GM12864 (cell line): ENCODE results near the gene APOD.

Experiments used
- DNase-seq: peaks from one replicate; pipeline ENCODE4 v3.0.0-alpha.2; 2011; ENCODE audit warnings: low read depth
- H3K4me3 ChIP-seq: 2 replicates; pipeline ENCODE4 v1.5.1; 2011; ENCODE audit warnings: mild to moderate bottlenecking, low read depth, low read length, control low read depth
- CTCF ChIP-seq: IDR thresholded peaks from 2 replicates; pipeline ENCODE4 v1.5.1; 2011; ENCODE audit warnings: low read depth, mild to moderate bottlenecking, moderate library complexity, low read length, control low read depth, inconsistent platforms; ENCODE audit errors: missing control alignments

The APOD gene

GRCh38 chr3:195551381-195551978 is 32.3 kb downstream of the APOD start:
- no peak for DNase-seq
- no peak overlapping the region for H3K4me3 ChIP-seq
- no peak for TF ChIP-seq CTCF

GRCh38 chr3:195550723-195551122 is 33.0 kb downstream of the APOD start:
- DNase-seq, result no peak
- TF ChIP-seq CTCF, result no peak
- H3K4me3 ChIP-seq, result no peak overlapping the region

GRCh38 chr3:195549931-195550519 is 33.7 kb downstream of the APOD start:
- no peak overlapping the region for H3K4me3 ChIP-seq
- no peak for DNase-seq
- TF ChIP-seq CTCF, result no peak

GRCh38 chr3:195548987-195549386 is 34.8 kb downstream of the APOD start:
- TF ChIP-seq CTCF, result no peak
- no peak for DNase-seq
- no peak overlapping the region for H3K4me3 ChIP-seq

GRCh38 chr3:195548501-195548900 is 35.2 kb downstream of the APOD start:
- DNase-seq, result no peak
- no peak for TF ChIP-seq CTCF
- H3K4me3 ChIP-seq, result no peak overlapping the region

- no peak for DNase-seq
- TF ChIP-seq CTCF, result no peak
- no peak overlapping the region for H3K4me3 ChIP-seq
Observed at GRCh38 chr3:195548006-195548405, 35.7 kb downstream of the APOD start.

GRCh38 chr3:195546130-195546560 is 37.6 kb downstream of the APOD start:
- H3K4me3 ChIP-seq, result no peak overlapping the region

More at GRCh38 chr3:195546130-195546560, 37.6 kb downstream of the APOD start:
- no peak for DNase-seq
- TF ChIP-seq CTCF, result no peak
